HG02970 (cell line): ENCODE measurements around the gene PROSER3.
A peak's percentile ranks its signal among the peaks of the same experiment; 100 is the strongest.

Experiments
- ATAC-seq: cut with Tn5 transposase; IDR thresholded peaks from one replicate; pipeline ENCODE4 v1.9.1; 2021; ENCODE audit warnings: mild to moderate bottlenecking, moderate library complexity, moderate number of reproducible peaks; ENCODE audit not compliant: unreplicated experiment, low FRiP score

The PROSER3 gene

DNA sequence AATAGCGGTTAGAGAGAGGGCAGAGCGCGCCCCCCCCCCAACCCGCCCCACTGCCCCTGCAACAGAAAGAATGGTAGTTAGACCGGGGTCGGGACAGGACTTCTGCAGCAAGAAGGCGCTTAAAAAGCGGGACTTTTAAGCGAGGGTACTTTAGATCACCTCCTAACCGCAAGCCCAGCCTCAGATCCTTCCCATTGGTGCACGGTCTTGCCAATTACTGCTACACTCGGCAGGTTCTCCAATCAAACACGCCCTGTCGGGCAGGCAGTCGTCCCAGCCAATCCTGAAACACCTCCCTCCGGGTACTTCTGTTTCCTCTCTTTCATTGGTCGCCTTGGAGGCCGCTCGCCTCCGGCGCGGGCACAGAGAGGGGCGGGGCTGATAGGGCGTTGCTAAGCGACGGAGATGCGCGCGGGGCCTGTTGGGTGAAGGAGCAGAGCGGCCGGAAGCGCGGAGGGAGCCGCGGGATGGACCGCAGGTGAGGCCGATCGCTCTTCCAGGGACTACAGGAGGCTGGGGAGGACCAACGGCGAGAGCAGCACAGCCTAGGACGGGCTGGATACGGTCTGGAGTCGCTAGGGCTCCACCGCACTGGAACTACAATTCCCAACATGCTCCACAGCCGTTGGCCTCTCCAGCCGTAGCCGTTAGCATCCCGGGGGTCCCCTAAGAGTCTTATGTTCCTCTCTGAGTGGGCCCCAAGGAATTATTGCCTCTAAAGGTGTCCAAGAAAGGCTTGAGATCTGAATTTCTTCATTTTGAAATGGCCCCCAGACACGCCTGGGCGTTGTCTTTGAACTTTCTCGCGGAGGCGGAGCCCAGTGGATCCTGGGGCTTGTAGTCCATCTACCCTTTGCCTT is at the start of gene PROSER3:
PROSER3 (plus strand) TSS at position 428 of the 860 bp plus-strand sequence; CDS start at position 468, 40 bp downstream.
- peak; percentile 94 for ATAC-seq

DNA sequence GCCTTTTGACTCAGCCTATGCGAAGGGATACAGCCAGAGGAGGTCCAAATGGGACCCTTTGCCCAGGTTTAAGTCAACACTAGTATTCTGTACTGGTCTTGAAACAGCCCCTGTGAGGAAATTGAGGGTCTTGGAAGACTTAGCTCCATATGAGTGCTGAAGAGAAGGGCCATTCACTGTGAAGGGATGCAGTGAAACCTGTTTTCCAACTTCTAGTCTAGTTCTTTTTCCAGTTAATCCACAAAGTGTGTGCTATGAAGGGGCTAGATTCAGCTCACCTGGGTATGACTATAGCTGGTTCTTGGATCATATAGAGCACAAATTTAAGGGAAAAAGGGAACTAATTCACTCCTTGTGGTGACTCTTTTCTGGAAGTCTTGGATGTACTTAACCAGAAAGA is 49.6 kb upstream of the PROSER3 start:
- ATAC-seq, result no peak

GRCh38 chr19:35710784-35711723 is 46.9 kb upstream of the PROSER3 start:
- peak; percentile 37 for ATAC-seq

GRCh38 chr19:35712567-35713505 is 45.1 kb upstream of the PROSER3 start:
- ATAC-seq, result no peak

GRCh38 chr19:35713506-35713850 is 44.5 kb upstream of the PROSER3 start:
- no peak for ATAC-seq

- no peak for ATAC-seq
These were observed 44.0 kb upstream of the PROSER3 start for GRCh38 chr19:35713904-35714495.

GRCh38 chr19:35714601-35715354 is 43.2 kb upstream of the PROSER3 start:
- no peak for ATAC-seq

- no peak for ATAC-seq
These were observed 42.6 kb upstream of the PROSER3 start for GRCh38 chr19:35715355-35715809.

- no peak for ATAC-seq
These were observed 41.8 kb upstream of the PROSER3 start for GRCh38 chr19:35715981-35716800.

DNA sequence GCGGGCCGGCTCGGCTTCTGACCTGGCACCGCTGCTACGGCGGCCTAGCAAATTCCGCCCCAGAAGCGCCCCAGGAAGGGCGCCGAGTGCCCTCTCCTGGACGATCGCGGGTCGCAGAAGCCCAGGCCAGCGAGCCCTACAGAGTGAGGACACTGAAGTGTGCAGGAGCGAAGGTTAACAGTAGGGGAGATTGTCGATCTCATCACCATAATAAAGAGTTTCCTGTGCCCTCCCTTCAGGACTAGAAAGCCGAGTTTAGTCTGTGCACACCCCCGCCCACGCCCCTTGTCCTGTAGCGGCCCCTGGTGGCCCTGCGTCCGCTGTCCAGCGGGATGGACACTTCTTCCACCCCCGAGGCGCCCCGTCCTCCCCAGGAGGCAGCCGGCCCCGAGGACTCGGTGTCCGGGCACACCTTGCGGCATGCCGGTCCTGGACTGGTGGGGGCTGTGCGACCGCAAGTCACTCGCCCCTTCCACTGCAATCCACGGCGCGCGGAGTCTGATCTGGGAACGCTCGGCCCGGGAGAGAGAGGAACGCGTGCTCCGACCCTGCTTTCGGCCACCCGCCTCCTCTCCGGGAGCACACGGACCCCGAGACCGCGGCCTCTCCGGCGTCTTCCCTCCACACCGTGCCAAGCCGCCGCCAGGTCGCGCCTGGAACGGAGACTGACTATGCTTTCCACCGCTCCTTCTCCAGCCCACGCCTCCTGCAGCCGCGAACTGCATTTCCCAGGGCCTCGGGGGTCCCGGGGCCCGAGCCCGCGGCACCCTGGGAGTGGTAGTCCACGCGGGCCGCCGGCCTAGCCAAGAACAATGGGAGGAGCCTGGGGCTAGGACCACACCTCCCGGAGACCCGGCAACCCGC is 40.9 kb upstream of the PROSER3 start:
- peak; percentile 49 for ATAC-seq

DNA sequence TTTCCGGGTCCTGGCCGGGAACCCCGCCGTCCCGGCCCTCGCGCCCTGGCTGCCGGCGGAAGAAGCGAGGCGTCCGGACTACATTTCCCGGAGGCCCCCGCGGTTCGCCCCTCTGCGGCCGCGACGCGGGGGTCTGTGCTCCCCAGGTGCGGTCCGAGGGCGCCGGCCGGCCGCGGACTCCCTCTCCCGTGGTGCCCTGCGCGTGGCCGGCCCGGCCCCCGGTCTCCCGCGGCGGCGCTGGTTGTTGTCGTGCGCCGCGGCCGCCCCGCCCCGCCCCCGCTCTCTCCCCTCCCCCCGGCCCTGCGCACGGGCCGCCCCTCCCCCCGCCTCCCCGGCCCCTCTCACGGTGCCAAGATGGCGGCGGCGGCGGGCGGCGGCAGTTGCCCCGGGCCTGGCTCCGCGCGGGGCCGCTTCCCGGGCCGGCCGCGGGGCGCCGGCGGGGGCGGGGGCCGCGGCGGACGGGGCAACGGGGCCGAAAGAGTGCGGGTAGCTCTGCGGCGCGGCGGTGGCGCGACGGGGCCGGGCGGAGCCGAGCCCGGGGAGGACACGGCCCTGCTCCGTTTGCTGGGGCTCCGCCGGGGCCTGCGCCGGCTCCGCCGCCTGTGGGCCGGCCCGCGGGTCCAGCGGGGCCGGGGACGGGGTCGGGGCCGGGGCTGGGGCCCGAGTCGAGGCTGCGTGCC is 40.2 kb upstream of the PROSER3 start, which contains the start of gene KMT2B:
KMT2B (plus strand) TSS at position 339 of the 680 bp plus-strand sequence; CDS start at position 355, 16 bp downstream.
- peak; percentile 37 for ATAC-seq

DNA sequence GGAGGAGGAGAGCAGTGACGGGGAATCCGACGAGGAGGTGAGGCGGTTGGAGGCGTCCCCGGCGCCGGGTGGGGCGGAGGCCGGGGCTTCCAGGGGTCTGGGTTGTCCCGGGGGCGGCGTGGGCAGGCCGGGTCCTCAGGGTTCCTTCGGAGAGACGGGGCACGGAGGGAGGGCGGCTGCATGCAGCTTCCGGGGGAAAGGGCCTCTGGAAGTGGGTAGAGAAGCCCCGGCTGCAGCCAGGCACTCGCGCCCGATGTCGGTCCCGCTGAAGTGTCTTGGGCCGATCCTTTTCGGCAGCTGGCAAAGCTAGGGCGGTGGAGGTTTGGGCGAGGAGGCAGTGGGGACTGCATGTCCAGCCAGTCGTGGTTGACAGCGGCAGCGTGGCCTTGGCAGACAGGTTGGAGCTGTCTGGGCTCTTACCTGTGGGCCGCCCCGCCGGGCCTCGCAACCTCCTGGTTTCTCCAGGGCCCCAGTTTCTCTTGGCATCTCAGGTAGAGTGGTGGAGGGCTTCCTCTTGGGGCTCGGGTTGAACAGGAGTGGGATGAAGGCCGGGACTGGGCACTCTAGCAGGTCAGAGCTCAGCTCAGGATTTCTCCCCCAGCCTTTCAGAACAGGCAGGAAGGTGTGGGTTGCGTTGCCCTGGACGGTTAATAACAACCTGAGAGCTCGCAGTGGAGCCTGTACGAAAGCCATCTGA is 39.5 kb upstream of the PROSER3 start:
- ATAC-seq, result peak; percentile 4

DNA sequence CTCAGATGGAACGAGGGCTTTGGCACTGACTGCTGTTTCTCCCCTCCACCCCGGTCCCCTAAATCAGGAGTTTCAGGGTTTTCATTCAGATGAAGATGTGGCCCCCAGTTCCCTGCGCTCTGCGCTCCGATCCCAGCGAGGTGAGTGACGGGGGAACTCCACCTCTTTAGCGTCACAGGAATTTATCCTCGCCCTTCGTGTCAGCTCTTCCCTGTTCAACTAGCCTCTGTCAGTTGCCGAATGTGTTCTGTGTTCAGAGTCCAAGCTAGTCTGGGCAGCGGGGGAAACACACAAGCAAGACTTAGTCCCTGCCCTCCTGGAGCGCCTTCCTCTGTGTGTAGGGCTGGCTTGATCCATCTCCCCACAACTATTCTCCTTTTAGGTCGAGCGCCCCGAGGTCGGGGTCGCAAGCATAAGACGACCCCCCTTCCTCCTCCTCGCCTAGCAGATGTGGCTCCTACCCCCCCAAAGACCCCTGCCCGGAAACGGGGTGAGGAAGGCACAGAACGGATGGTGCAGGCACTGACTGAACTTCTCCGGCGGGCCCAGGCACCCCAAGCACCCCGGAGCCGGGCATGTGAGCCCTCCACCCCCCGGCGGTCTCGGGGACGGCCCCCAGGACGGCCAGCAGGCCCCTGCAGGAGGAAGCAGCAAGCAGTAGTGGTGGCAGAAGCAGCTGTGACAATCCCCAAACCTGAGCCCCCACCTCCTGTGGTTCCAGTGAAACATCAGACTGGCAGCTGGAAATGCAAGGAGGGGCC is 38.4 kb upstream of the PROSER3 start:
- no peak for ATAC-seq

GRCh38 chr19:35720163-35720524 is 37.8 kb upstream of the PROSER3 start:
- ATAC-seq, result no peak

- no peak for ATAC-seq
These were observed 37.3 kb upstream of the PROSER3 start for GRCh38 chr19:35720648-35721047.
